IMR-90 (cell line): ENCODE results near the gene KITLG. TPM values are rescaled to one million over a fixed set of nuclear protein-coding genes. Genes with fewer than 3 reads are reported as not detected.

Experiments
- microRNA-seq, 2 experiments: library from miRNA; stranded (forward) in 1 of 2; unstranded in 1 of 2; fragments of 10-50 nt in 1 of 2; fragments of <30 nt in 1 of 2; gene quantifications in 1 of 2; microRNA quantifications in 1 of 2; one replicate each; pipeline versions ENCODE3 to v1.1.0; 2013 to 2020; ENCODE audit not compliant: insufficient read depth in 1 of 2, insufficient read length in 1 of 2, unreplicated experiment in 1 of 2
- polyA plus RNA-seq, 3 experiments: library from polyadenylated mRNA; depleted of rRNA; stranded (reverse); fragments of >200 nt; gene quantifications; 2 replicates each; pipeline ENCODE4 v1.2.3, GENCODE V29; 2012; ENCODE audit warnings: low replicate concordance in 1 of 3
- small RNA-seq, 5 experiments: library from RNA; depleted of rRNA; stranded (forward); fragments of <200 nt; gene quantifications; one replicate each; pipeline ENCODE3, GENCODE V24; 2012
- total RNA-seq: library from RNA; depleted of rRNA; stranded (reverse); fragments of >200 nt; gene quantifications from 2 replicates; pipeline ENCODE4 v1.2.3, GENCODE V29; 2012

The KITLG gene
- total and polyA plus RNA-seq, 2 of the 4 experiments (the other 2 are of a cell fraction) = 14.5 to 87.5 TPM

Small RNA genes within 50 kb of the gene (microRNA-seq; reads per million reads assigned to microRNA genes)
- gene RNU1-117P (ENCODE audit: insufficient read depth, insufficient read length) = not detected

Small RNA genes within 50 kb of the gene (small RNA-seq; reads per million reads assigned to genes)
- gene RNU1-117P = 0 to 0.60 (median 0.17) reads per million in 5 experiments
